AG10803 (cell line): Measurements from ENCODE around the gene CDH23.

Experiments used
- DNase-seq: peaks from one replicate; pipeline ENCODE4 v3.0.0; 2010; ENCODE audit warnings: low read depth
- H3K4me3 ChIP-seq: 2 replicates; pipeline ENCODE4 v1.5.1; 2011; ENCODE audit warnings: mild to moderate bottlenecking, low read length, control low read depth
- TF ChIP-seq, protein P1 (sequence below): conservative IDR thresholded peaks from 2 replicates; pipeline ENCODE4 v1.5.1; 2011; ENCODE audit warnings: mild to moderate bottlenecking, low read length, control low read depth, inconsistent platforms

CDH23 gene

DNA sequence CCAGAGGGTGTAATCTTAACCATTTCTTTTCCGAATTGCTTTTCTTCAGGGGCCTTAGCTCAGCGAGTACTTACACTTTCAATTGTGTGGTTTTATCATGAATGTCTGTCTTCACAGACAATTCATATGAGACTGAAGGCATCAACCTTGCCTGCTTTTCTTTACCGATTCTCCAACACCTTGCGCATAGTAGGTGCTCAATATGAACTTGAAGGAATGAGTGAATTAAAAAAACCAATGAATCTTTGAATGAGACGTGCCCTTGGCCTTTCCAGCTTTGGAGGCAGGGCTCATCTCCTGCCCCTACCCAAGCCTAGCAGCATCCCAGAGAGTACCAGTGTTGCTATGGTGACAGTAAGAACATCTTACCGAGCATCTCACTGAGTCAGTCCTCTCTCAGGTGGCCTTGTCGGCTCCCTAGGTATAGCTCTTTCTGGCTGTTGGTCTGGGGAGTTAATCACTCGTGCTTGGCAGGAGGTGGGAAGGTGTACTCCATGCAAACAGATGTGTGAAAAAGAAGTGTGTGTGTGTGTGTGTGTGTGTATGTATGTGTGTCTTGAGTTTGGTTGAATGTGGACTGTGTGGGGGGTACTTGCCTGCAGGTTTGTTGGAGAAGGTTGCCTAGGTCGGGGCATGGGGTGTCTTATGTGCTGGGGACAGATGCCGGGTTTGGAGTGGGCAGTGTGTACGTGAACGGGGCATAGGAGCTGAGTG, 215.1 kb downstream of the CDH23 start:
- H3K4me3 ChIP-seq: no peak overlapping the region
- TF ChIP-seq, protein P1, sequence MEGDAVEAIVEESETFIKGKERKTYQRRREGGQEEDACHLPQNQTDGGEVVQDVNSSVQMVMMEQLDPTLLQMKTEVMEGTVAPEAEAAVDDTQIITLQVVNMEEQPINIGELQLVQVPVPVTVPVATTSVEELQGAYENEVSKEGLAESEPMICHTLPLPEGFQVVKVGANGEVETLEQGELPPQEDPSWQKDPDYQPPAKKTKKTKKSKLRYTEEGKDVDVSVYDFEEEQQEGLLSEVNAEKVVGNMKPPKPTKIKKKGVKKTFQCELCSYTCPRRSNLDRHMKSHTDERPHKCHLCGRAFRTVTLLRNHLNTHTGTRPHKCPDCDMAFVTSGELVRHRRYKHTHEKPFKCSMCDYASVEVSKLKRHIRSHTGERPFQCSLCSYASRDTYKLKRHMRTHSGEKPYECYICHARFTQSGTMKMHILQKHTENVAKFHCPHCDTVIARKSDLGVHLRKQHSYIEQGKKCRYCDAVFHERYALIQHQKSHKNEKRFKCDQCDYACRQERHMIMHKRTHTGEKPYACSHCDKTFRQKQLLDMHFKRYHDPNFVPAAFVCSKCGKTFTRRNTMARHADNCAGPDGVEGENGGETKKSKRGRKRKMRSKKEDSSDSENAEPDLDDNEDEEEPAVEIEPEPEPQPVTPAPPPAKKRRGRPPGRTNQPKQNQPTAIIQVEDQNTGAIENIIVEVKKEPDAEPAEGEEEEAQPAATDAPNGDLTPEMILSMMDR: no peak
- no peak for DNase-seq

DNA sequence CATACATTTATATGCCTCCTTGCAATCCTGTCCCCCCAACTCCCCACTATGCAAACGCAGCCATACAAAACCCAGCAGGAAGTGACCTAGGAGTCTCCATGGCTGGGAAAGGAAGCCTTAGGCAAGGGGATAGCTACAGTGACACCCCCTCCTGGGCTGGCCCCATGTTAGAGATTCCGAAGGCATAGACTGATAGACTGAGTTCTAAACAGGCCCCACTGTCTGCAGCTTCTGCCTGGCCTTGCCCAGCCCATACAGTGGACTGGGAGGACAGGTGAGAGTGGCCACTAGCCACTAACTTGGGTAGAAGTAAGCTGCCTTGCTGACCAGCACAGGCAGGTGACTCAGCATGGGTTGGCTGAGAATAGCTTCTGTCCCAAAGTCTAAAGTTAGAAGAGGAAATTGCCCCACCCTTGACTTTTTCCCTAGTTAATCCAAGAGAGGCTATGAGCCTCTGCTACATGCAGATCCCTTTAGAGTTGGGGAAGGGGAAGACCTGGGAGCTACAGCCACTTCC, 216.6 kb downstream of the CDH23 start:
- peak; percentile 16 for DNase-seq
- TF ChIP-seq, protein P1: no peak
- no peak overlapping the region for H3K4me3 ChIP-seq

DNA sequence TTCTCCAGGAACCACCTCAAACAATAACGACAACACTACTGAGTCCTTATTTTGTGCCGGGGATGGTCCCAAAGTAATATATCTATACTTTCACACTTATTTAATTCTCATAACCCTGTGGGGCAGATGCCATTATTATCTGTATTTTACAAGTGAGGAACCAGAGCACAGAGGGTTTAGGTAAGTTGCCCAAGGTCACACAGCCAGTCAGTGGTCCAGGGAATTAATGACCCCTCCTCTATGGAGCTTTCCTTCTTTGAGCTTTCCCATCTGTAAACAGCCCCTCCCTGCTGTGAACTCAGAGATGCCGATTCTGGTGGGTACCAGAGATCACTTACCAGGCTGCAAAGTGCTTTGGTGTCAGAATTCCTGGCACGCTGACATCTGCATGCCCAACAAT, 217.2 kb downstream of the CDH23 start:
- H3K4me3 ChIP-seq: no peak overlapping the region
- no peak for DNase-seq
- TF ChIP-seq, protein P1: no peak

DNA sequence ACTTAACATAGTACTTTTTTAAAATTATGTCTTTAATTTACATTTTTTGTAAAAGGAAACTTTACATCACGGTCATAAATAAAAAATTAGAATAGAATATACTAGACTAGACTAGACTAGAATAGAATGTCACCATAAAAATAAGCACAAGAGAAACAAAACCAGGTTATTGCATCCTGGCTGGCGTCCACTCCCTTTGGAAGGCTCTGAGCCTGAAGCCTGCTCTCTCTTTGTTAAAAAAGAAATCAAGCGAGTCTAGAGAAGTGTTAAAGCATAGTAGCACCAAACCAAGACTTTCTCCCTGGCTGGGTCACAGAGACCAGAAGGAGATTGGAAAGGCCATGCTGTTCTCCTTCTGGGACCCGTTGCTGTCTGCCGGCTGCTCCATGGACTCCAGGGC, 218.2 kb downstream of the CDH23 start:
- TF ChIP-seq, protein P1: no peak
- no peak overlapping the region for H3K4me3 ChIP-seq
- DNase-seq: no peak

DNA sequence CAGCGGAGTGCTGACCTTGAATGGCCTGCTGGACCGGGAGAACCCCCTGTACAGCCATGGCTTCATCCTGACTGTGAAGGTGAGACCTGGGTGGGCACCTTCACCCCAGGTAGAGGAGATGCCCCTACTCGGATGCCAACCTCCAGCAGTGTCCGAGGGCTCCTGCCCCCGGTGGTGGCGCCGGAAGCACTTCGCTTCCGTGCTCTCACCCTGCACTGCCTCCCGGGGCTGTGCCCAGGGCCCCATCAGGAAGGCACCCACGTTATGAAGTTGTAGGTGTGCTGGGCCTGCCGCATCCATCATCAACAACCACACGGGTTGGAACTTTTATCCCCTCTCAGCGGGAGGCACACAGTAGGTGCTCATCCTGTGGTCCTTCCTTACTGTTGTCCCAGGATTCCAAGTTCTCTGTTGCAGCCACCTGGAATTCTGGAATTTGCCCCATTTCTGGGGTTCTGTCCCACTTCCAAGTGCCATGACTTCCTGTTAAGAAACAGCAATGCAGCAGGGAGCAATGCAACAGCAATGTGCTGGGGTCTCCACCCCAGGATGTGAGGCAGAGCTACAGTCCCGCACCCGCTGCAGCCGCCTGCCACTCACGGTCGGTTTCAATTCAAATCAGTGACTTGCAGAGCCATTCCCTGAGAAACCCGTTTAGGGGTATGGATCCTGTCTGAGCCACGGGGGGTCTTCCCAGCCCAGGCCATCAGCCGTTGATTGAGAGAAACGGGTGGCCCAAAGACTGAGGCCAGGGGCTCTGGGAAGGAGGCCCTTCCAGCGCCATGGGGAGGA, 219.0 kb downstream of the CDH23 start:
- TF ChIP-seq, protein P1: no peak
- H3K4me3 ChIP-seq: no peak overlapping the region

DNA sequence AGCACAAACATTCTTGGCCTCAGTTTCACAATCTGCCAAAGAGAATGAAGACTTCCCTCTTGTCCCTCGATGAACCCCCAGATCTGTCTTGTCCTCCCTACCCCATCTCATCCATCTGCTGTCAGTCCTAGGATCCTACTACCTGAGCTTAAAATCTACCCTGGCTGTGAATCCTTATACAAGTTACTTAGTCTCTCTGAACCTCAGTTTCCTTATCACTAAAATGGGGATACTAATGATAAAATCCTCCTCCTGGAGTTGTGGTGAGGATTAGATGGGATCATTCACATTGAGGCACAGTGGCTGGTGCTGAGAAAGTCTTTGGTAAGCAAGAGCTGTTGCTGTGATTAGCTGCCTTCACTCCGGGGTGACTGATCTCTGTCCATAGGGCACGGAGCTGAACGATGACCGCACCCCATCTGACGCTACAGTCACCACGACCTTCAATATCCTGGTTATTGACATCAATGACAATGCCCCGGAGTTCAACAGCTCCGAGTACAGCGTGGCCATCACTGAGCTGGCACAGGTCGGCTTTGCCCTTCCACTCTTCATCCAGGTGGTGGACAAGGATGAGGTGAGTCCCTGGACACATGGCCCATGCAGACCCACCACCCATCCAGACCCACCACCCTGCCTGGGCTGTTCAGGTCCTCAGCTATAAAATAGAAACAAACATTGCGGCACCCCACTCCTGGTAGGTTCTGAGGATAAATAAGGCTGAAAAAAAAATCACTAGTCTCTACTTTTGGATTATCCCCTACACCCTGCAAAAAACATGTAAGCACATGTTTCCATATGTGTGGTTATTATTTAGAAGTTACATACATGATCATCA, 220.3 kb downstream of the CDH23 start:
- no peak overlapping the region for H3K4me3 ChIP-seq
- TF ChIP-seq, protein P1: no peak
- no peak for DNase-seq

More for the DNA sequence above, 219.0 kb downstream of the CDH23 start:
- DNase-seq: no peak
